GM10847 (cell line): ENCODE measurements around the gene NINL.

Source experiments
- POLR2A ChIP-seq: IDR thresholded peaks from 2 replicates; pipeline ENCODE4 v1.6.1; 2011; ENCODE audit not compliant: insufficient read length; ENCODE audit errors: extremely low read depth

The NINL gene

GRCh38 chr20:25544311-25544710 lies 41.0 kb downstream of the NINL start:
- TF ChIP-seq POLR2A: no peak

GRCh38 chr20:25543068-25543467 lies 42.3 kb downstream of the NINL start:
- TF ChIP-seq POLR2A: no peak

GRCh38 chr20:25541676-25542075 lies 43.7 kb downstream of the NINL start:
- no peak for TF ChIP-seq POLR2A

- no peak for TF ChIP-seq POLR2A
Observed at GRCh38 chr20:25539742-25540672, 45.3 kb downstream of the NINL start.

- TF ChIP-seq POLR2A: no peak
Observed at GRCh38 chr20:25538838-25539665, 46.3 kb downstream of the NINL start.

- TF ChIP-seq POLR2A: no peak
Observed at GRCh38 chr20:25537890-25538289, 47.4 kb downstream of the NINL start.

- no peak for TF ChIP-seq POLR2A
Observed at GRCh38 chr20:25535762-25536161, 49.6 kb downstream of the NINL start.

GRCh38 chr20:25534845-25535244 lies 50.5 kb downstream of the NINL start:
- TF ChIP-seq POLR2A: no peak

GRCh38 chr20:25533920-25534700 lies 51.2 kb downstream of the NINL start:
- TF ChIP-seq POLR2A: no peak

- no peak for TF ChIP-seq POLR2A
Observed at GRCh38 chr20:25532971-25533391, 52.4 kb downstream of the NINL start.

GRCh38 chr20:25532015-25532751 lies 53.1 kb downstream of the NINL start:
- TF ChIP-seq POLR2A: no peak

GRCh38 chr20:25529295-25529951 lies 55.9 kb downstream of the NINL start:
- TF ChIP-seq POLR2A: no peak

- no peak for TF ChIP-seq POLR2A
Observed at GRCh38 chr20:25527949-25528348, 57.4 kb downstream of the NINL start.

- no peak for TF ChIP-seq POLR2A
Observed at GRCh38 chr20:25526446-25526845, 58.9 kb downstream of the NINL start.
